ENCODE measurements around the gene SLC36A3. TPM values are rescaled to one million over a fixed set of nuclear protein-coding genes. Genes with fewer than 3 reads are reported as not detected.

Gene SLC36A3
- total and polyA plus RNA-seq, 5 donors from 2014 or later: not detected

DNA sequence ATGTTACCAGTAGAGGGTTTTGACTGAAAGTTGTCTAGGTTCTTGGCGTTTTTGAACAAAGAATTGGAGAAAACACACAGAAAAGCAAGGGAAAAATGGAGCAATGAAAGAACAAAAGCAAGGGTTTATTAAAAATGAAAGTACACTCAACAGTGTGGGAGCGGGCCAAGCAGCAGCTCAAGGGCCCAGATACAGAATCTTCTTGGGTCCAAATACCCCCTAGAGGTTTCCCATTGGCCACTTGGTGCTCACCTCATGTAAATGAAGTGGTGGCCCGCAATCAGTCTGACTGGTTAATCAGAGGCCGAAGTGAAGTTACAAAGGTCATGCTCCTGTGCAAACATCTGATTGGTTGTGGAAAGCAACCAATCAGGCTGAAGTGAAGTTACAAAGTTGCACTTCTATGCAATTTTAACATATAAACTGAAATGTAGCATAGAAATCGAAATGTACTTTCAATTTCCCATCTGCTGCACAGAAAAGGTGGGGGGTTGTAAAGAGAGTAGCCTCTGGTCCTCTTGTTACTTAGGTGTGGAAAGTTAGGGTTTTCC, 52.5 kb downstream of the SLC36A3 start:
- peaks cover 0 to 1% (median 0%) of the 10 kb centered on the region in 7 donors for H3K9me3 Mint-ChIP-seq
- peak overlapping the region; percentile 88 to 97 (median 91) for H3K4me3 Mint-ChIP-seq
- H3K36me3 ChIP-seq (ENCODE audit: control insufficient read depth, insufficient read depth, low read length): no peaks in the 10 kb centered on the region
- H3K27me3 ChIP-seq (ENCODE audit: control insufficient read depth, insufficient read depth, low read length): no peaks in the 10 kb centered on the region
- H3K27me3 Mint-ChIP-seq: peaks cover 4% of the 10 kb centered on the region
- no peaks in the 10 kb centered on the region for H3K36me3 Mint-ChIP-seq
- H3K27ac ChIP-seq (ENCODE audit: insufficient read depth, low read length, poor library complexity, severe bottlenecking): peak overlapping the region; percentile 84
- H3K4me1 Mint-ChIP-seq: peaks cover 9 to 56% (median 36%) of the 10 kb centered on the region in 4 donors
- H3K27ac Mint-ChIP-seq: peak overlapping the region; percentile 92 to 97 (median 94)
- H3K9me3 ChIP-seq (ENCODE audit: control insufficient read depth in 2 of 2, low read length in 2 of 2): no peaks in the 10 kb centered on the region
- DNase-seq (peak; percentile 41 to 91 (median 46)), ATAC-seq (ENCODE audit: low read depth in 2 of 2) (no peak)
- H3K4me3 ChIP-seq (ENCODE audit: low read depth, low read length): peak overlapping the region; percentile 85
- H3K4me1 ChIP-seq (ENCODE audit: control insufficient read depth, insufficient read depth, low read length, poor library complexity, severe bottlenecking): peaks cover 37% of the 10 kb centered on the region

DNA sequence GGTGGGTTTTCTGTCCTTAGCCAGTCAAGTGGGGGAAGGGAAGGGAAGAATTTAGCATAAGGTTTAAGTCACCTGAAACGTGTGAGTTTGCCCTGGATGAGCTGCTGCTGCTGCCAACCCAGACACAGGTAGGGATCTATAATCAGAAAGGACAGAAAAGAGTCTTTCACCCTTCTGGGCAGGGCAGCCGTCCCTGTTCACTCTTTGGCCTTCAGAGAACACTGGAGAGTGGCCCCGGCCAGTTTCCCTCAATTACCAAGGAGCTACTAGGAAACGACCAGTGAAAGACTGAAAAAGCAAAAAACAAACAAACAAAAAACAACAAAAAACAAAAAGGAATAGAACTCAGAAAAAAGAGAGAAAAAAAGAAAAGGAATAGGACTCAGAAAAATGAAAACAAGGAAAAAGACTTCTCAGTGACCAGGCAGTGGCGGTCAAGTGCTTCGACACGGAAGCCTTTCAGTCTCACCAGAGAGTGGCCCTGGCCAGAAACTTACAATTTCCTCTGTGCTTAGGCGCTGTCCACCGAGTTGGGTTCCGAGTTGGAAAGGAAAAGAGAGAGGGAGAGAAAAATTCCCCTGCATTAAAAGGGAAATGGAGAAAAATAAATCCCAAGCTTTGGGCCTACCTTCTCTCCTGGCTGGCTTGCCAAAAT, 53.1 kb downstream of the SLC36A3 start:
- peaks cover 0 to 1% (median 0%) of the 10 kb centered on the region in 7 donors for H3K9me3 Mint-ChIP-seq
- Histone ChIP-seq H3K27me3 (ENCODE audit: control insufficient read depth, insufficient read depth, low read length) (no peaks in the 10 kb centered on the region), H3K9me3 (ENCODE audit: control insufficient read depth in 2 of 2, low read length in 2 of 2) (no peaks in the 10 kb centered on the region), H3K4me3 (ENCODE audit: low read depth, low read length) (peak overlapping the region; percentile 85), H3K27ac (ENCODE audit: insufficient read depth, low read length, poor library complexity, severe bottlenecking) (peak overlapping the region; percentile 84), H3K36me3 (ENCODE audit: control insufficient read depth, insufficient read depth, low read length) (no peaks in the 10 kb centered on the region), H3K4me1 (ENCODE audit: control insufficient read depth, insufficient read depth, low read length, poor library complexity, severe bottlenecking) (peaks cover 33% of the 10 kb centered on the region)
- ATAC-seq (ENCODE audit: low read depth in 2 of 2) (no peak), DNase-seq (no peak)
- peak overlapping the region; percentile 92 to 97 (median 94) for H3K27ac Mint-ChIP-seq
- H3K4me3 Mint-ChIP-seq: peak overlapping the region; percentile 88 to 97 (median 91)
- H3K36me3 Mint-ChIP-seq: no peaks in the 10 kb centered on the region
- peaks cover 9 to 56% (median 38%) of the 10 kb centered on the region in 4 donors for H3K4me1 Mint-ChIP-seq
- H3K27me3 Mint-ChIP-seq: peaks cover 4% of the 10 kb centered on the region

DNA sequence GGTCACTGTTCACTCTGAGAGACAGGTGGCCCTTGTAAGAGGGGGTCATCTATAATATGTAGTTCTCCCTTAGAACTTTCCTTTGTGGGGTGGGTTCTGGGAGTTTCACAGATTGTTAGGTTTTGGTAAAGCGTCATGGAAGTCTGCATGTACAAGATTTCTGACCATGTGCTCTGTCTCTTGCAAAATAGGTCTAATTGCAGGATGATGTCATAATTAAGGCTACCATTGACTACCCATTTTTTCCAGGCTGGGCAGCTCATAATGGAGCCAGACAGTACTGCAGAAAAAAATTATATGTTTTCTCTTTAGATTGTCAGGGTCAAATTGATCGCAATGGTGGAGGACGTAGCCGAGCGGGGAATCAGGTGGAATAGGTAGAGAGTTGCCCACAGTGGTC, 54.3 kb downstream of the SLC36A3 start:
- H3K4me3 ChIP-seq (ENCODE audit: low read depth, low read length): no peak overlapping the region
- H3K27me3 Mint-ChIP-seq: peaks cover 4% of the 10 kb centered on the region
- H3K4me1 ChIP-seq (ENCODE audit: control insufficient read depth, insufficient read depth, low read length, poor library complexity, severe bottlenecking): peaks cover 36% of the 10 kb centered on the region
- H3K4me3 Mint-ChIP-seq: peak overlapping the region in 1 of 4 donors; percentile 40
- H3K36me3 ChIP-seq (ENCODE audit: control insufficient read depth, insufficient read depth, low read length): no peaks in the 10 kb centered on the region
- peaks cover 0 to 1% (median 0%) of the 10 kb centered on the region in 7 donors for H3K9me3 Mint-ChIP-seq
- no peaks in the 10 kb centered on the region for H3K27me3 ChIP-seq (ENCODE audit: control insufficient read depth, insufficient read depth, low read length)
- ATAC-seq (ENCODE audit: low read depth in 2 of 2) (no peak), DNase-seq (no peak)
- no peak overlapping the region for H3K27ac Mint-ChIP-seq
- H3K27ac ChIP-seq (ENCODE audit: insufficient read depth, low read length, poor library complexity, severe bottlenecking): no peak overlapping the region
- no peaks in the 10 kb centered on the region for H3K9me3 ChIP-seq (ENCODE audit: control insufficient read depth in 2 of 2, low read length in 2 of 2)
- H3K36me3 Mint-ChIP-seq: no peaks in the 10 kb centered on the region
- H3K4me1 Mint-ChIP-seq: peaks cover 9 to 59% (median 38%) of the 10 kb centered on the region in 4 donors

GRCh38 chr5:151248651-151249050, 54.9 kb downstream of the SLC36A3 start:
- ATAC-seq (ENCODE audit: low read depth in 2 of 2) (no peak), DNase-seq (no peak)
- Mint-ChIP-seq H3K27me3 (peaks cover 2% of the 10 kb centered on the region), H3K4me3 (peak overlapping the region in 1 of 4 donors; percentile 56), H3K9me3 (peaks cover 0 to 1% (median 0%) of the 10 kb centered on the region in 7 donors), H3K4me1 (peaks cover 10 to 59% (median 39%) of the 10 kb centered on the region in 4 donors), H3K36me3 (no peaks in the 10 kb centered on the region), H3K27ac (no peak overlapping the region)
- no peak overlapping the region for H3K4me3 ChIP-seq (ENCODE audit: low read depth, low read length)
- no peaks in the 10 kb centered on the region for H3K27me3 ChIP-seq (ENCODE audit: control insufficient read depth, insufficient read depth, low read length)
- H3K9me3 ChIP-seq (ENCODE audit: control insufficient read depth in 2 of 2, low read length in 2 of 2): no peaks in the 10 kb centered on the region
- H3K36me3 ChIP-seq (ENCODE audit: control insufficient read depth, insufficient read depth, low read length): no peaks in the 10 kb centered on the region
- H3K4me1 ChIP-seq (ENCODE audit: control insufficient read depth, insufficient read depth, low read length, poor library complexity, severe bottlenecking): peaks cover 36% of the 10 kb centered on the region
- H3K27ac ChIP-seq (ENCODE audit: insufficient read depth, low read length, poor library complexity, severe bottlenecking): no peak overlapping the region

DNA sequence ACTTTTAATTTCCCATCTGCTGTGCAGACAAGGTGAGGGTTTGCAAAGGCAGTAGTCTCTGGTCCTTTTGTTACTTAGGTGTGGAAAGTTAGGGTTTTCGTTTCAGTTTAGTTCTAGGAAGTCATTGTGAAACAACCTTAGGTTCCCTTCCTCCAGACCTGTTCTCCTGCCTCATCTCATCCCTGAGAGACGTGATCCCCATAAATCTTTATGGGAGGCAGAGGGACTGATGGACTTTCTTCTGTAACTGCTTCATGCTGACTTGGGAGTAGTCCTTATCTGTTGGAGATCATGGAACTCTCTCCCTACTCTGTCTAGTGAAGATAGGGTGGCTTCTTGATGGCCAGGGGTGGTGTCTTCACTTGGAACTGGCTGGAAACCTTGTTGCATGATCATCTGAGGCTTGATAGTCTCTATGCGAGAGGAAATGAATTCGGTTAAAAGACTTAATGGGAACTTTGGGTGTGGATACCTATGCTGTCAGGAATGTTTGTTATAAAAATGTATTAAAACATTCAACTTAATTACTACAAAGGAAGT, 57.8 kb downstream of the SLC36A3 start:
- ATAC-seq (ENCODE audit: low read depth in 2 of 2) (no peak), DNase-seq (peak in 1 of 3 donors; percentile 52)
- peak overlapping the region in 1 of 4 donors; percentile 33 for H3K4me3 Mint-ChIP-seq
- H3K4me1 ChIP-seq (ENCODE audit: control insufficient read depth, insufficient read depth, low read length, poor library complexity, severe bottlenecking): peaks cover 27% of the 10 kb centered on the region
- H3K27ac Mint-ChIP-seq: peak overlapping the region in 1 of 3 donors; percentile 42
- peaks cover 14 to 56% (median 31%) of the 10 kb centered on the region in 4 donors for H3K4me1 Mint-ChIP-seq
- H3K36me3 Mint-ChIP-seq: no peaks in the 10 kb centered on the region
- H3K27me3 Mint-ChIP-seq: no peaks in the 10 kb centered on the region
- no peaks in the 10 kb centered on the region for H3K36me3 ChIP-seq (ENCODE audit: control insufficient read depth, insufficient read depth, low read length)
- H3K9me3 ChIP-seq (ENCODE audit: control insufficient read depth in 2 of 2, low read length in 2 of 2): no peaks in the 10 kb centered on the region
- no peaks in the 10 kb centered on the region for H3K27me3 ChIP-seq (ENCODE audit: control insufficient read depth, insufficient read depth, low read length)
- no peak overlapping the region for H3K4me3 ChIP-seq (ENCODE audit: low read depth, low read length)
- H3K27ac ChIP-seq (ENCODE audit: insufficient read depth, low read length, poor library complexity, severe bottlenecking): no peak overlapping the region
- H3K9me3 Mint-ChIP-seq: no peaks in the 10 kb centered on the region

DNA sequence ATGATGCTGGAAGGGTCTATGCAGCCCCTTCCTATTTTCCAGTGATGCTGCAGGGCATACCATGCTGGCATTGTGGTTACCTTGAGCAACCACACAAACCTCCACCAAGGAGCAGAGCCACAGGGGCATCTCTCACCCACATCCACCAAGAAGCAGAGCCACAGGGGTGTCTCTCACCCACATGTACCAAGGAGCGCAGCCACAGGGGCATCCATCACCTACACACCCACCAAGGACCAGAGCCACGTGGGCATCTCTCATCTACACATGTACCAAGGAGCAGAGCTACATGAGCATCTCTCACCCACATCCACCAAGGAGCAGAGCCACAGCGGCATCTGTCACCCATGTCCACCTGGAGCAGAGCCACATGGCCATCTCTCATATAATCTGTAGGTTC, 59.4 kb downstream of the SLC36A3 start:
- Mint-ChIP-seq H3K4me1 (peaks cover 10 to 56% (median 29%) of the 10 kb centered on the region in 4 donors), H3K36me3 (no peaks in the 10 kb centered on the region), H3K9me3 (no peaks in the 10 kb centered on the region), H3K4me3 (peak overlapping the region in 3 of 4 donors; percentile 26 to 66 (median 53)), H3K27me3 (no peaks in the 10 kb centered on the region), H3K27ac (peak overlapping the region in 2 of 3 donors; percentile 63 to 84)
- Histone ChIP-seq H3K4me3 (ENCODE audit: low read depth, low read length) (peak overlapping the region; percentile 48), H3K27me3 (ENCODE audit: control insufficient read depth, insufficient read depth, low read length) (no peaks in the 10 kb centered on the region), H3K4me1 (ENCODE audit: control insufficient read depth, insufficient read depth, low read length, poor library complexity, severe bottlenecking) (peaks cover 26% of the 10 kb centered on the region), H3K27ac (ENCODE audit: insufficient read depth, low read length, poor library complexity, severe bottlenecking) (peak overlapping the region; percentile 59), H3K36me3 (ENCODE audit: control insufficient read depth, insufficient read depth, low read length) (no peaks in the 10 kb centered on the region), H3K9me3 (ENCODE audit: control insufficient read depth in 2 of 2, low read length in 2 of 2) (no peaks in the 10 kb centered on the region)
- no peak for ATAC-seq (ENCODE audit: low read depth in 2 of 2)
- DNase-seq: peak in 1 of 3 donors; percentile 33

- H3K4me3 Mint-ChIP-seq: peak overlapping the region; percentile 18 to 66 (median 36)
- Histone ChIP-seq H3K9me3 (ENCODE audit: control insufficient read depth in 2 of 2, low read length in 2 of 2) (no peaks in the 10 kb centered on the region), H3K4me3 (ENCODE audit: low read depth, low read length) (peak overlapping the region; percentile 48), H3K27me3 (ENCODE audit: control insufficient read depth, insufficient read depth, low read length) (no peaks in the 10 kb centered on the region), H3K36me3 (ENCODE audit: control insufficient read depth, insufficient read depth, low read length) (no peaks in the 10 kb centered on the region), H3K27ac (ENCODE audit: insufficient read depth, low read length, poor library complexity, severe bottlenecking) (peak overlapping the region; percentile 59), H3K4me1 (ENCODE audit: control insufficient read depth, insufficient read depth, low read length, poor library complexity, severe bottlenecking) (peaks cover 28% of the 10 kb centered on the region)
- peaks cover 10 to 62% (median 31%) of the 10 kb centered on the region in 4 donors for H3K4me1 Mint-ChIP-seq
- no peaks in the 10 kb centered on the region for H3K9me3 Mint-ChIP-seq
- DNase-seq: peak in 2 of 3 donors; percentile 34 to 80
- peak; percentile 65 to 82 for ATAC-seq (ENCODE audit: low read depth in 2 of 2)
- no peaks in the 10 kb centered on the region for H3K36me3 Mint-ChIP-seq
- peak overlapping the region; percentile 63 to 95 (median 84) for H3K27ac Mint-ChIP-seq
- no peaks in the 10 kb centered on the region for H3K27me3 Mint-ChIP-seq
Measured at GRCh38 chr5:151243564-151243963, 60.0 kb downstream of the SLC36A3 start.
